Vagina (tissue), 2 donors: ENCODE measurements around the gene ZNF598.

ENCODE experiments used
- POLR2A ChIP-seq, 2 donors: fragments of 450-650 bp; IDR thresholded peaks; one replicate each; pipeline ENCODE4 v1.6.1; 2017; ENCODE audit warnings: antibody characterized with exemption in 2 of 2, mild to moderate bottlenecking in 2 of 2, moderate library complexity in 2 of 2
- POLR2AphosphoS5 ChIP-seq, 2 donors: sonication (generic); formaldehyde crosslinking; IDR thresholded peaks; one replicate each; pipeline ENCODE4 v1.9.0; 2017; ENCODE audit warnings: antibody characterized with exemption in 2 of 2, mild to moderate bottlenecking in 2 of 2, low read depth in 1 of 2; ENCODE audit not compliant: insufficient read depth in 1 of 2
- TF ChIP-seq, protein P1 (sequence below), 3 experiments: fragments of 450-650 bp in 2 of 3; fragments of 200-600 bp in 1 of 3; sonication (generic) in 1 of 3; IDR thresholded peaks; one replicate each; pipeline ENCODE4 v1.5.1; 2017 to 2019; ENCODE audit warnings: antibody characterized with exemption in 3 of 3, mild to moderate bottlenecking in 2 of 3, moderate library complexity in 2 of 3

DNA sequence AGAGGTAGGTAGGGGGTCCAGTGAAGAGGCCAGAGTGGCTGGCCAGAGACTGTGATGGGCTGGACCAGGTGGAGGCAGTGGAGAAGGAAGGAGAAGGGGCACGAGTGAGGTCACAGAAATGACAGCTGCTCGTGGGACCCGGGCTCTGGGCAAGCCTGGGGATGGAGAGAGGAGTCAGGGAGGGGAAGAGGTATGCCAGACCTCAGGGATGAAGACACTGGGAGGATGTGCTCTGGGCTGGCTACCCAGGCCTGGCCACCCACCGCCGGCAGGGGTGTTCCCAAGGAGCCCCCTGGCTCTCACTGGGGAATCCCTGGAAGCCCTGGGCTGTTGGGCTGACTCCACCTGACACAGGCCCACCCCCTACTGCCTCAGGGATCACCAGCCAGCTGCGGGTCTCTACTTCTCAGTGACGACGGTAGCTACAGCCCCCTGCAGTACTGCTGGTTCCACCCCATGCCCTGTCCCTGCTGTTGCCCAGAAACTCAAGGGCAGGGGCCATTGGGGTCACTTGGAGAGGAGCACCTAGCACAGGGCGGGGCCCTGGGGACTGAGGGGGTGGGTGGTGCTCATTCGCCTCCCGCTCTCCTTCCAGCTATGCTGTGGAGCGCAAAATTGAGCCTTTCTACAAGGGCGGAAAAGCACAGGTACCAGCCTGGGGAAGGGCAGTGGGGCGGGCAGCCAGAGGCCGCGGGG lies 36.0 kb downstream of the ZNF598 start:
- TF ChIP-seq, protein P1, sequence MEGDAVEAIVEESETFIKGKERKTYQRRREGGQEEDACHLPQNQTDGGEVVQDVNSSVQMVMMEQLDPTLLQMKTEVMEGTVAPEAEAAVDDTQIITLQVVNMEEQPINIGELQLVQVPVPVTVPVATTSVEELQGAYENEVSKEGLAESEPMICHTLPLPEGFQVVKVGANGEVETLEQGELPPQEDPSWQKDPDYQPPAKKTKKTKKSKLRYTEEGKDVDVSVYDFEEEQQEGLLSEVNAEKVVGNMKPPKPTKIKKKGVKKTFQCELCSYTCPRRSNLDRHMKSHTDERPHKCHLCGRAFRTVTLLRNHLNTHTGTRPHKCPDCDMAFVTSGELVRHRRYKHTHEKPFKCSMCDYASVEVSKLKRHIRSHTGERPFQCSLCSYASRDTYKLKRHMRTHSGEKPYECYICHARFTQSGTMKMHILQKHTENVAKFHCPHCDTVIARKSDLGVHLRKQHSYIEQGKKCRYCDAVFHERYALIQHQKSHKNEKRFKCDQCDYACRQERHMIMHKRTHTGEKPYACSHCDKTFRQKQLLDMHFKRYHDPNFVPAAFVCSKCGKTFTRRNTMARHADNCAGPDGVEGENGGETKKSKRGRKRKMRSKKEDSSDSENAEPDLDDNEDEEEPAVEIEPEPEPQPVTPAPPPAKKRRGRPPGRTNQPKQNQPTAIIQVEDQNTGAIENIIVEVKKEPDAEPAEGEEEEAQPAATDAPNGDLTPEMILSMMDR (IDR thresholded peaks at IDR 0.05), result no peak
- TF ChIP-seq POLR2A (IDR thresholded peaks at IDR 0.05), result no peak
- TF ChIP-seq POLR2AphosphoS5 (IDR thresholded peaks at IDR 0.05; ENCODE audit: insufficient read depth in 1 of 2, low read depth in 1 of 2), result no peak
